ENCODE data around the gene SAMD13.

GRCh38 chr1:84272401-84272800 is 29.1 kb upstream of the SAMD13 start:
- no peak for TF ChIP-seq POLR2AphosphoS5 (IDR thresholded peaks at IDR 0.05)
- no peak for TF ChIP-seq CTCF (IDR thresholded peaks at IDR 0.05)
- TF ChIP-seq POLR2A (IDR thresholded peaks at IDR 0.05) = no peak
- TF ChIP-seq EP300 (IDR thresholded peaks at IDR 0.05) = no peak

Measured in sigmoid colon (tissue), 4 donors.